Activated T-cell treated with anti-CD3 and anti-CD28 coated beads, Interleukin-2, amount 50 U/mL, for 72 hours (primary cell): ENCODE results near the gene FJX1. TPM values are rescaled to one million over a fixed set of nuclear protein-coding genes. Genes with fewer than 3 reads are reported as not detected.

Experiments used
- ATAC-seq, 2 donors: fragments of 150-1000 bp; cut with Tn5 transposase; replicated peaks in 1 of 2; 2 replicates each; pipeline ENCODE4 v1.10.0; 2021; ENCODE audit warnings: moderate library complexity in 2 of 2, mild to moderate bottlenecking in 1 of 2
- DNase-seq, 2 donors: peaks; one replicate each; pipeline ENCODE4 v3.0.0; 2021 to 2022; ENCODE audit warnings: mixed read lengths in 1 of 2
- H3K27ac Mint-ChIP-seq: one replicate; pipeline ENCODE4 v1.8.0; 2022; ENCODE audit warnings: mild to moderate bottlenecking, moderate library complexity, mixed read lengths
- H3K27me3 Mint-ChIP-seq: one replicate; pipeline ENCODE4 v1.8.0; 2022; ENCODE audit warnings: low read depth, mixed read lengths
- H3K36me3 Mint-ChIP-seq, 2 donors: one replicate each; pipeline ENCODE4 v1.8.0; 2022; ENCODE audit warnings: mixed read lengths in 2 of 2, mild to moderate bottlenecking in 1 of 2; ENCODE audit not compliant: insufficient read depth in 2 of 2
- H3K4me1 Mint-ChIP-seq: one replicate; pipeline ENCODE4 v1.8.0; 2022; ENCODE audit warnings: low read depth, mixed read lengths
- H3K4me3 Mint-ChIP-seq, 2 donors: one replicate each; pipeline ENCODE4 v1.8.0; 2022; ENCODE audit warnings: mild to moderate bottlenecking in 2 of 2, mixed read lengths in 2 of 2, moderate library complexity in 2 of 2
- H3K9me3 Mint-ChIP-seq, 2 donors: one replicate each; pipeline ENCODE4 v1.8.0; 2022; ENCODE audit warnings: mixed read lengths in 2 of 2
- total RNA-seq, 2 donors: library from RNA; stranded (reverse); gene quantifications; one replicate each; pipeline ENCODE4 v1.2.3, GENCODE V29; 2022

Gene FJX1
- total RNA-seq: under 1 TPM; 0.46 to 0.89 TPM

GRCh38 chr11:35617687-35618496 lies at the start of gene FJX1:
Gene FJX1, plus strand, starts transcription at chr11:35618460. Its CDS starts 177 bp downstream, at chr11:35618637.
- peak; percentile 25 to 31 for ATAC-seq
- Mint-ChIP-seq H3K27ac (no peak within 1 kb of the TSS), H3K4me3 (peak within 1 kb of the TSS; percentile 79 to 86), H3K27me3 (peaks cover 58% of the 10 kb centered on the region), H3K36me3 (peaks cover 0 to 2% of the 10 kb centered on the region in 2 donors), H3K4me1 (peaks cover 4% of the 10 kb centered on the region), H3K9me3 (no peaks in the 10 kb centered on the region)
- peak; percentile 22 to 23 for DNase-seq

GRCh38 chr11:35571696-35572095 lies 46.6 kb upstream of the FJX1 start:
- H3K36me3 Mint-ChIP-seq: no peaks in the 10 kb centered on the region

GRCh38 chr11:35579557-35580396 lies 38.5 kb upstream of the FJX1 start:
- H3K4me1 Mint-ChIP-seq: no peaks in the 10 kb centered on the region
- peaks cover 43% of the 10 kb centered on the region for H3K27me3 Mint-ChIP-seq
- no peak overlapping the region for H3K4me3 Mint-ChIP-seq
- DNase-seq (no peak), ATAC-seq (no peak)
- no peaks in the 10 kb centered on the region for H3K36me3 Mint-ChIP-seq
- H3K9me3 Mint-ChIP-seq: no peaks in the 10 kb centered on the region
- H3K27ac Mint-ChIP-seq: no peak overlapping the region

More at GRCh38 chr11:35571696-35572095, 46.6 kb upstream of the FJX1 start:
- DNase-seq (no peak), ATAC-seq (no peak)
- no peak overlapping the region for H3K4me3 Mint-ChIP-seq
- H3K27ac Mint-ChIP-seq: no peak overlapping the region
- peaks cover 30% of the 10 kb centered on the region for H3K27me3 Mint-ChIP-seq
- no peaks in the 10 kb centered on the region for H3K4me1 Mint-ChIP-seq
- peaks cover 2 to 13% of the 10 kb centered on the region in 2 donors for H3K9me3 Mint-ChIP-seq

- Mint-ChIP-seq H3K4me3 (no peak overlapping the region), H3K9me3 (no peaks in the 10 kb centered on the region), H3K4me1 (no peaks in the 10 kb centered on the region), H3K27ac (no peak overlapping the region), H3K36me3 (no peaks in the 10 kb centered on the region), H3K27me3 (peaks cover 45% of the 10 kb centered on the region)
- ATAC-seq (no peak), DNase-seq (no peak)
Observed at GRCh38 chr11:35580397-35580781, 37.9 kb upstream of the FJX1 start.

- peaks cover 51% of the 10 kb centered on the region for H3K27me3 Mint-ChIP-seq
- H3K9me3 Mint-ChIP-seq: no peaks in the 10 kb centered on the region
- no peaks in the 10 kb centered on the region for H3K36me3 Mint-ChIP-seq
- no peak for ATAC-seq
- no peaks in the 10 kb centered on the region for H3K4me1 Mint-ChIP-seq
- no peak overlapping the region for H3K27ac Mint-ChIP-seq
- no peak overlapping the region for H3K4me3 Mint-ChIP-seq
- DNase-seq: no peak
Observed at GRCh38 chr11:35582033-35582432, 36.2 kb upstream of the FJX1 start.

GRCh38 chr11:35583126-35583525 lies 35.1 kb upstream of the FJX1 start:
- peaks cover 6% of the 10 kb centered on the region for H3K4me1 Mint-ChIP-seq
- H3K27ac Mint-ChIP-seq: no peak overlapping the region
- no peaks in the 10 kb centered on the region for H3K9me3 Mint-ChIP-seq
- DNase-seq (no peak), ATAC-seq (no peak)
- no peaks in the 10 kb centered on the region for H3K36me3 Mint-ChIP-seq
- H3K27me3 Mint-ChIP-seq: peaks cover 62% of the 10 kb centered on the region
- H3K4me3 Mint-ChIP-seq: no peak overlapping the region

- H3K27ac Mint-ChIP-seq: no peak overlapping the region
- no peak for DNase-seq
- ATAC-seq: no peak
- H3K36me3 Mint-ChIP-seq: no peaks in the 10 kb centered on the region
- peaks cover 67% of the 10 kb centered on the region for H3K27me3 Mint-ChIP-seq
- no peaks in the 10 kb centered on the region for H3K9me3 Mint-ChIP-seq
- no peak overlapping the region for H3K4me3 Mint-ChIP-seq
- peaks cover 6% of the 10 kb centered on the region for H3K4me1 Mint-ChIP-seq
Observed at GRCh38 chr11:35583843-35584242, 34.4 kb upstream of the FJX1 start.

- no peak overlapping the region for H3K27ac Mint-ChIP-seq
Observed at GRCh38 chr11:35584321-35584720, 33.9 kb upstream of the FJX1 start.

GRCh38 chr11:35585416-35585815 lies 32.8 kb upstream of the FJX1 start:
- H3K27me3 Mint-ChIP-seq: peaks cover 79% of the 10 kb centered on the region
- no peak for ATAC-seq
- H3K4me3 Mint-ChIP-seq: no peak overlapping the region
- DNase-seq: no peak
- H3K36me3 Mint-ChIP-seq: no peaks in the 10 kb centered on the region
- H3K27ac Mint-ChIP-seq: no peak overlapping the region
- no peaks in the 10 kb centered on the region for H3K9me3 Mint-ChIP-seq
- peaks cover 6% of the 10 kb centered on the region for H3K4me1 Mint-ChIP-seq

More at GRCh38 chr11:35584321-35584720, 33.9 kb upstream of the FJX1 start:
- no peaks in the 10 kb centered on the region for H3K36me3 Mint-ChIP-seq
- H3K9me3 Mint-ChIP-seq: no peaks in the 10 kb centered on the region
- H3K4me3 Mint-ChIP-seq: no peak overlapping the region
- H3K4me1 Mint-ChIP-seq: peaks cover 6% of the 10 kb centered on the region
- DNase-seq (no peak), ATAC-seq (no peak)
- H3K27me3 Mint-ChIP-seq: peaks cover 72% of the 10 kb centered on the region

- ATAC-seq (no peak), DNase-seq (no peak)
- peaks cover 79% of the 10 kb centered on the region for H3K27me3 Mint-ChIP-seq
- H3K4me3 Mint-ChIP-seq: no peak overlapping the region
- no peak overlapping the region for H3K27ac Mint-ChIP-seq
- H3K9me3 Mint-ChIP-seq: no peaks in the 10 kb centered on the region
- peaks cover 6% of the 10 kb centered on the region for H3K4me1 Mint-ChIP-seq
- H3K36me3 Mint-ChIP-seq: no peaks in the 10 kb centered on the region
Observed at GRCh38 chr11:35586222-35586621, 32.0 kb upstream of the FJX1 start.

- Mint-ChIP-seq H3K9me3 (no peaks in the 10 kb centered on the region), H3K27me3 (peaks cover 75% of the 10 kb centered on the region), H3K4me3 (no peak overlapping the region), H3K27ac (no peak overlapping the region), H3K36me3 (no peaks in the 10 kb centered on the region), H3K4me1 (peaks cover 6% of the 10 kb centered on the region)
- no peak for ATAC-seq
- DNase-seq: no peak
Observed at GRCh38 chr11:35587972-35588371, 30.3 kb upstream of the FJX1 start.

- Mint-ChIP-seq H3K4me3 (no peak overlapping the region), H3K9me3 (no peaks in the 10 kb centered on the region), H3K27me3 (peaks cover 69% of the 10 kb centered on the region), H3K27ac (no peak overlapping the region), H3K36me3 (no peaks in the 10 kb centered on the region), H3K4me1 (peaks cover 6% of the 10 kb centered on the region)
- no peak for DNase-seq
- ATAC-seq: no peak
Observed at GRCh38 chr11:35588627-35589026, 29.6 kb upstream of the FJX1 start.

- no peak overlapping the region for H3K4me3 Mint-ChIP-seq
- peaks cover 65% of the 10 kb centered on the region for H3K27me3 Mint-ChIP-seq
- H3K9me3 Mint-ChIP-seq: no peaks in the 10 kb centered on the region
- peaks cover 6% of the 10 kb centered on the region for H3K4me1 Mint-ChIP-seq
- H3K27ac Mint-ChIP-seq: no peak overlapping the region
- DNase-seq (no peak), ATAC-seq (no peak)
- no peaks in the 10 kb centered on the region for H3K36me3 Mint-ChIP-seq
Observed at GRCh38 chr11:35589281-35589680, 29.0 kb upstream of the FJX1 start.
